Measurements from ENCODE around the gene C15orf39. TPM values are rescaled to one million over a fixed set of nuclear protein-coding genes. Genes with fewer than 3 reads are reported as not detected.

Gene C15orf39
- total and polyA plus RNA-seq, 9 of the 15 experiments (the other 6 are each of a cell fraction or from before 2014, with no cell fraction given), result 0.31 to 29.8 (median 4.4) TPM

DNA sequence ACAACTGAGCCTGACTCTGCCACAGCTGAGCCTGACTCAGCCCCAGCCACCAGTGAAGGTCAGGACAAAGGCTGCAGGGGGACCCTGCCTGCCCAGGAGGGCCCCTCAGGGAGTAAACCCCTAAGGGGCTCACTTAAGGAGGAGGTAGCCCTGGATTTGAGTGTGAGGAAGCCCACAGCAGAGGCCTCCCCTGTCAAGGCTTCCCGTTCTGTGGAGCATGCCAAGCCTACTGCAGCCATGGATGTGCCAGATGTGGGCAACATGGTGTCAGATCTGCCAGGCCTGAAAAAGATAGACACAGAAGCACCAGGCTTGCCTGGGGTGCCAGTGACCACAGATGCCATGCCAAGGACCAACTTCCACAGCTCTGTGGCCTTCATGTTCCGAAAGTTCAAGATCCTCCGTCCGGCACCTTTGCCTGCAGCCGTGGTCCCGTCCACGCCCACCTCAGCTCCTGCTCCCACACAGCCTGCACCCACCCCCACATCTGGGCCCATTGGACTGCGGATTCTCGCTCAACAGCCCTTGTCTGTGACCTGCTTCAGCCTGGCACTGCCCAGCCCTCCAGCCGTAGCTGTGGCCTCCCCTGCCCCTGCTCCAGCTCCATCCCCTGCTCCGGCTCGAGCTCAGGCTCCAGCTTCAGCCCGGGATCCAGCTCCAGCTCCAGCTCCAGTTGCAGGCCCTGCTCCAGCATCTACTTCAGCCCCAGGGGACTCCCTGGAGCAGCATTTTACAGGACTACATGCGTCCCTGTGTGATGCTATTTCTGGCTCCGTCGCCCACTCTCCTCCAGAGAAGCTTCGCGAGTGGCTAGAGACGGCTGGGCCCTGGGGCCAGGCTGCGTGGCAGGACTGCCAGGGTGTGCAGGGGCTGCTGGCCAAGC, 6.2 kb downstream of the C15orf39 start:
- TF ChIP-seq ZNF586 (CRISPR knock-in tag; conservative IDR thresholded peaks at IDR 0.05), result no peak
- TF ChIP-seq ZKSCAN8 (CRISPR knock-in tag; IDR thresholded peaks at IDR 0.05), result no peak
- no peak for TF ChIP-seq ZNF717 (CRISPR knock-in tag; IDR thresholded peaks at IDR 0.05)
- no peak for TF ChIP-seq CSDE1 (IDR thresholded peaks at IDR 0.05)
- TF ChIP-seq, protein P1, sequence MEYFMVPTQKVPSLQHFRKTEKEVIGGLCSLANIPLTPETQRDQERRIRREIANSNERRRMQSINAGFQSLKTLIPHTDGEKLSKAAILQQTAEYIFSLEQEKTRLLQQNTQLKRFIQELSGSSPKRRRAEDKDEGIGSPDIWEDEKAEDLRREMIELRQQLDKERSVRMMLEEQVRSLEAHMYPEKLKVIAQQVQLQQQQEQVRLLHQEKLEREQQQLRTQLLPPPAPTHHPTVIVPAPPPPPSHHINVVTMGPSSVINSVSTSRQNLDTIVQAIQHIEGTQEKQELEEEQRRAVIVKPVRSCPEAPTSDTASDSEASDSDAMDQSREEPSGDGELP (CRISPR knock-in tag; IDR thresholded peaks at IDR 0.05; ENCODE audit: borderline replicate concordance), result no peak
- TF ChIP-seq ZNF197 (CRISPR knock-in tag; IDR thresholded peaks at IDR 0.05; ENCODE audit: low read depth), result no peak
- TF ChIP-seq ZFP30 (CRISPR knock-in tag; IDR thresholded peaks at IDR 0.05; ENCODE audit: borderline replicate concordance), result no peak
- no peak for TF ChIP-seq ETS2 (tag; IDR thresholded peaks at IDR 0.05; ENCODE audit: borderline replicate concordance, poor library complexity, severe bottlenecking)
- TF ChIP-seq NFE2 (IDR thresholded peaks at IDR 0.05; ENCODE audit: low read depth), result no peak
- TF ChIP-seq HMG20A (CRISPR knock-in tag; conservative IDR thresholded peaks at IDR 0.05), result no peak
- TF ChIP-seq, protein P2, sequence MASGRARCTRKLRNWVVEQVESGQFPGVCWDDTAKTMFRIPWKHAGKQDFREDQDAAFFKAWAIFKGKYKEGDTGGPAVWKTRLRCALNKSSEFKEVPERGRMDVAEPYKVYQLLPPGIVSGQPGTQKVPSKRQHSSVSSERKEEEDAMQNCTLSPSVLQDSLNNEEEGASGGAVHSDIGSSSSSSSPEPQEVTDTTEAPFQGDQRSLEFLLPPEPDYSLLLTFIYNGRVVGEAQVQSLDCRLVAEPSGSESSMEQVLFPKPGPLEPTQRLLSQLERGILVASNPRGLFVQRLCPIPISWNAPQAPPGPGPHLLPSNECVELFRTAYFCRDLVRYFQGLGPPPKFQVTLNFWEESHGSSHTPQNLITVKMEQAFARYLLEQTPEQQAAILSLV (tag; IDR thresholded peaks at IDR 0.05), result no peak
- Histone ChIP-seq H4K20me1 (replicated peaks; ENCODE audit: control insufficient read depth, insufficient read depth, low read length) (peaks cover 87% of the 10 kb centered on the region), H2AFZ (ENCODE audit: low read depth, low read length) (no peak overlapping the region), H3K27ac (ENCODE audit: extremely low read depth, low read depth, low read length) (no peak overlapping the region), H3K9ac (ENCODE audit: insufficient read depth in 1 of 2, low read depth in 2 of 2, low read length in 2 of 2) (no peak overlapping the region), H3K9me3 (replicated peaks; ENCODE audit: control insufficient read depth, insufficient read depth, low read depth, low read length) (no peaks in the 10 kb centered on the region), H3K4me1 (replicated peaks in 1 of 2; ENCODE audit: control insufficient read depth in 2 of 2, insufficient read depth in 2 of 2, low read length in 2 of 2) (peaks cover 23 to 27% of the 10 kb centered on the region in 2 experiments; a peak in 4 of 5 replicates), H3K79me2 (ENCODE audit: control insufficient read depth, insufficient read depth, low read length) (peaks cover 72% of the 10 kb centered on the region), H3K36me3 (ENCODE audit: control insufficient read depth, insufficient read depth, low read length) (peaks cover 78% of the 10 kb centered on the region; the same call in 2 of the 3 replicates), H3K27me3 (ENCODE audit: control insufficient read depth in 2 of 2, insufficient read depth in 2 of 2, low read length in 2 of 2) (no peaks in the 10 kb centered on the region), H3K9me1 (ENCODE audit: control insufficient read depth, insufficient read depth, low read length) (peaks cover 18% of the 10 kb centered on the region), H3K4me3 (no peak overlapping the region), H3K4me2 (ENCODE audit: insufficient read depth, low read length) (no peak overlapping the region)
- intact Hi-C loops (cut with micrococcal nuclease) (loop anchor here (10.0 kb wide), 2 partner anchors 253 to 433 kb away; partner anchors contain the start of gene RPP25), in situ Hi-C loops (cut with MboI) (no loop called here)
- WGBS (ENCODE audit: insufficient coverage, low coverage, missing lambda C conversion rate), result 96% methylated on average over 17 of the region's 20 CpGs
- BruUV-seq (replicated peaks), result no TSS peak
- CTCF ChIA-PET (ENCODE audit: low intra/inter-chr PET ratio), result no interaction called here
- ATAC-seq (no peak), FAIRE-seq (no peak), DNase-seq (ENCODE audit: extremely low read depth in 1 of 4, low spot score in 3 of 4) (no peak)
- POLR2A ChIA-PET, result interaction anchor here (0.6 to 2.6 kb wide), 9 partner anchors 9 to 185 kb away, joined by 3 to 18 read pairs (median 4); partner anchors contain the start of gene PPCDC
